G401 (cell line): ENCODE data around the gene HSDL1. TPM values are rescaled to one million over a fixed set of nuclear protein-coding genes. Genes with fewer than 3 reads are reported as not detected.

Source experiments
- DNase-seq: peaks from one replicate; pipeline ENCODE4 v3.0.0-alpha.2; 2015; ENCODE audit warnings: low spot score
- in situ Hi-C: cut with HindIII; loops from 2 replicates; pipeline ENCODE4 v1.10.0; 2016; ENCODE audit warnings: low sequenced_read_pairs, mixed read lengths
- total RNA-seq: library from RNA; depleted of rRNA; stranded (reverse); fragments of >200 nt; shearing (Covaris generic); gene quantifications from 2 replicates; pipeline ENCODE4 v1.2.3, GENCODE V29; 2014; rRNA removed

Gene HSDL1
- total RNA-seq, result 37.9 and 44.8 TPM in 2 replicates

- peak; percentile 88 for DNase-seq
These were observed at the start of gene HSDL1, which contains the start of gene DNAAF1 for GRCh38 chr16:84144859-84145639. TSS of gene HSDL1 (minus strand) at chr16:84145177. CDS start at chr16:84131321, 13,856 bp downstream. TSS of gene DNAAF1 (plus strand) at chr16:84145308. CDS start at chr16:84145441, 133 bp downstream.

DNA sequence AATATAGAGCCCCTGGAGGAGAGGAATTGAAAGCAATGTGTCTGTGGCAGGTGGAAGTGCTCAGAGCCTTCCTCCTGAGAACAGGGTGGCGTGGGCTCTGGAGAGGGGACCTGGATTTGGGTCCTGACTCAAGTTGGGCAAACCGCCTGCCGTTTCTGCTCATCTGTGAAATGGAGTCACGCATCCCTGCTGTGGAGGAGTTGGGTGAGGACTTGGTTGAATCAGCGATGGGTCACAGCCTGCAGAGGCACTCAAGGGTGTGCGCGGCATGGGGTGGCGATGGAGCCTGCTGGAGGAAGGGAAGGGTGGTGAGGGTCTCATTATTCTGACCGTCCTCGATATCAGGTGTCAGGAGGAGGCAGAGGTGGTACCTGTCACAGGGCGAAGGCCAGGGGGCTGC lies 49.0 kb upstream of the HSDL1 start:
- in situ Hi-C loops, result no loop called here
- DNase-seq, result no peak

More at GRCh38 chr16:84144859-84145639, at the start of gene HSDL1, which contains the start of gene DNAAF1:
- in situ Hi-C loops, result loop anchor here (10.0 kb wide), 1 partner anchor 60 kb away; no protein-coding TSS in a partner anchor

DNA sequence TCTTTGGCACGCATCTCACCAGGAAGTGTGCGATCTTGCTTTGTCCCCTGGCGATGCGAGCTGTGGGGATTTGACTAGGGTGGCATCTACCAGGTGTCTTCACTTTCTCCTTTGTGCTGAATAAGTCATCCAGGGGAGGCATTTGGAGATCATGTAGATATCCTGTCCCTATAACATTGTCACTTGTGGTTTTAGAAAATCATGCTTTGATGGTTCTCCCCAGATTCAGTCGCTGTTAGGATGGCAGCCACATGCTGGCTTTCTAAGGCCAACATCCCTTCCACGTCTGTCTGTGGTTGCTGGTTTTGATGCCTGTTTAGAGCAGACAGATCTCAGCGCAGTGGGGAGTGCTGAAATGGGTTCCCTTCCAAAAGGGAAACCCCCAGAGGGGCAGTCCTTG lies 48.5 kb upstream of the HSDL1 start:
- no peak for DNase-seq
- in situ Hi-C loops, result no loop called here

- no peak for DNase-seq
- in situ Hi-C loops, result no loop called here
These were observed 46.5 kb upstream of the HSDL1 start for GRCh38 chr16:84191466-84191865.

- in situ Hi-C loops, result no loop called here
These were observed 45.9 kb upstream of the HSDL1 start, which contains the start of gene ADAD2 for GRCh38 chr16:84190731-84191388. TSS of gene ADAD2 (plus strand) at chr16:84191157. CDS start at chr16:84191231, 74 bp downstream.

GRCh38 chr16:84186685-84187437 lies 41.9 kb upstream of the HSDL1 start, which contains the start of gene TAF1C:
TSS of gene TAF1C (minus strand) at chr16:84187057. CDS start at chr16:84184988, 2,069 bp downstream.
- peak; percentile 91 for DNase-seq
- in situ Hi-C loops, result no loop called here

More at GRCh38 chr16:84190731-84191388, 45.9 kb upstream of the HSDL1 start, which contains the start of gene ADAD2:
- DNase-seq, result no peak

- DNase-seq, result no peak
- in situ Hi-C loops, result no loop called here
These were observed 39.8 kb upstream of the HSDL1 start for GRCh38 chr16:84184775-84185174.

GRCh38 chr16:84183911-84184591 lies 39.1 kb upstream of the HSDL1 start:
- DNase-seq, result no peak
- in situ Hi-C loops, result no loop called here

DNA sequence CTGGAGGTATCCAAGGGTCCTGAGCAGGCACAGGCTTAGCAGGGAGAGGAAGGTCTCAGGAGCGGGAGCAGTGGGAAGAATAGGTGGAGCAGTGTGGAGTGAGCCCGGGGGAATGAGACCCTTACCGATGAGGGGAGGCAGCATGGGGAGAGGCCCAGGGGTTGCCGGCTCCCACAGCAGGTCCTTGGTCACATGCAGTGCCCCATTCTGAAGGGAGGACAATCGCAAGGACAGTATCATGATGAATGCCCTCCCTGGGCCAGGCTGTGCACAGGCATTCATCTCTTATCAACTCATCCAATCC lies 38.5 kb upstream of the HSDL1 start:
- no peak for DNase-seq
- in situ Hi-C loops, result no loop called here

GRCh38 chr16:84182680-84183571 lies 37.9 kb upstream of the HSDL1 start:
- DNase-seq, result no peak
- in situ Hi-C loops, result no loop called here

GRCh38 chr16:84182104-84182503 lies 37.1 kb upstream of the HSDL1 start:
- in situ Hi-C loops, result no loop called here
- DNase-seq, result no peak

GRCh38 chr16:84181144-84181915 lies 36.4 kb upstream of the HSDL1 start:
- DNase-seq, result no peak
- in situ Hi-C loops, result no loop called here

GRCh38 chr16:84180519-84181140 lies 35.7 kb upstream of the HSDL1 start:
- in situ Hi-C loops, result no loop called here
- no peak for DNase-seq

GRCh38 chr16:84179612-84180320 lies 34.8 kb upstream of the HSDL1 start:
- no peak for DNase-seq
- in situ Hi-C loops, result no loop called here

- in situ Hi-C loops, result no loop called here
These were observed 34.1 kb upstream of the HSDL1 start for GRCh38 chr16:84178892-84179611.

More at GRCh38 chr16:84178892-84179611, 34.1 kb upstream of the HSDL1 start:
- DNase-seq, result no peak
